ENCODE results near the gene NTRK2. TPM values are rescaled to one million over a fixed set of nuclear protein-coding genes. Genes with fewer than 3 reads are reported as not detected.

The NTRK2 gene
- total and polyA plus RNA-seq, 10 of the 15 experiments (the other 5 are each of a cell fraction or from before 2014, with no cell fraction given) = 0.42 to 4.6 (median 0.65) TPM

DNA sequence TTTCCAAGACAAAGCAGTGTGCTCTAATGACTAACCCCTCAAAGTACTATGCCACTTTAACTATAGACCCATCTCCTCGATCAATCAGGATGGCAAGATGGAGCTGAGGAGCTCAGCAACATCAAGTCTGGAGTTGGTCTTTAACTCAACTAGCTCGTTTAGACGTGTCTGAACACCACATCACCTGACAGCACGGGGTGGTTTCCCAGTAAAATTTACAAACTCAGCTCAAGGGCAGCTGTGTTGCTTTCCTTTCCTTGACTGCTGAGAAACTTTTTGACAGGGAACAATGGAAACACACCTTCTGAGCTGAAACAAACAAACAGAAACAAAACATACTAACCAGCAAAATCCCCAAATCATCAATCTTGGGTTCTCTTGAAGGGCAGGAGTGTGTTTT lies 202.5 kb downstream of the NTRK2 start:
- no peak overlapping the region for H3K27ac ChIP-seq (ENCODE audit: control insufficient read depth, insufficient read depth)
- ChIA-PET SMC1A (ENCODE audit: uncharacterized antibody, unreplicated experiment) (interaction anchor here (0.9 to 2.1 kb wide), 3 partner anchors 10 to 14 kb away, joined by 3 to 4 read pairs (median 4); no protein-coding TSS in a partner anchor), CTCF (interaction anchor here (1.0 kb wide), 1 partner anchor 186 kb away, joined by 3 read pairs; no protein-coding TSS in a partner anchor), POLR2A (interaction anchor here (0.5 kb wide), 1 partner anchor 739 kb away, joined by 3 read pairs; no protein-coding TSS in a partner anchor), RAD21 (ENCODE audit: unreplicated experiment) (no interaction called here)
- no peak overlapping the region for H3K4me2 ChIP-seq (ENCODE audit: control insufficient read depth, insufficient read depth)
- no peaks in the 10 kb centered on the region for H3K9me3 ChIP-seq (replicated peaks; ENCODE audit: control insufficient read depth, insufficient read depth, low read length)
- H4K20me1 ChIP-seq (ENCODE audit: control insufficient read depth, insufficient read depth) = no peaks in the 10 kb centered on the region
- 29% methylated on average over 4 of the region's 4 CpGs for WGBS (ENCODE audit: insufficient coverage, insufficient replicate concordance, low lambda C conversion rate, missing lambda C conversion rate)
- no peak for FAIRE-seq
- H2AFZ ChIP-seq (ENCODE audit: control insufficient read depth, low read depth, low read length) = no peak overlapping the region
- H3K36me3 ChIP-seq (ENCODE audit: control insufficient read depth in 2 of 2, insufficient read depth in 2 of 2, low read length in 1 of 2) = no peaks in the 10 kb centered on the region
- TF ChIP-seq NFYA (IDR thresholded peaks at IDR 0.05; ENCODE audit: borderline replicate concordance, low read depth, low read length) (no peak), RAD51 (IDR thresholded peaks at IDR 0.05) (no peak), TCF12 (IDR thresholded peaks at IDR 0.05; ENCODE audit: low read depth, low read length) (no peak), EGR1 (IDR thresholded peaks at IDR 0.05; ENCODE audit: borderline replicate concordance in 1 of 2, low read depth in 2 of 2, low read length in 2 of 2) (no peak), TARDBP (IDR thresholded peaks at IDR 0.05; ENCODE audit: borderline replicate concordance) (no peak), JUND (IDR thresholded peaks at IDR 0.05; ENCODE audit: low read depth, low read length) (no peak), CREB1 (IDR thresholded peaks at IDR 0.05; ENCODE audit: low read depth) (no peak), HDGF (IDR thresholded peaks at IDR 0.05) (no peak), SMC3 (IDR thresholded peaks at IDR 0.05; ENCODE audit: borderline replicate concordance, low read length) (no peak), RAD21 (IDR thresholded peaks at IDR 0.05; ENCODE audit: insufficient read depth, low read depth, low read length) (no peak)
- TF ChIP-seq, protein P1, sequence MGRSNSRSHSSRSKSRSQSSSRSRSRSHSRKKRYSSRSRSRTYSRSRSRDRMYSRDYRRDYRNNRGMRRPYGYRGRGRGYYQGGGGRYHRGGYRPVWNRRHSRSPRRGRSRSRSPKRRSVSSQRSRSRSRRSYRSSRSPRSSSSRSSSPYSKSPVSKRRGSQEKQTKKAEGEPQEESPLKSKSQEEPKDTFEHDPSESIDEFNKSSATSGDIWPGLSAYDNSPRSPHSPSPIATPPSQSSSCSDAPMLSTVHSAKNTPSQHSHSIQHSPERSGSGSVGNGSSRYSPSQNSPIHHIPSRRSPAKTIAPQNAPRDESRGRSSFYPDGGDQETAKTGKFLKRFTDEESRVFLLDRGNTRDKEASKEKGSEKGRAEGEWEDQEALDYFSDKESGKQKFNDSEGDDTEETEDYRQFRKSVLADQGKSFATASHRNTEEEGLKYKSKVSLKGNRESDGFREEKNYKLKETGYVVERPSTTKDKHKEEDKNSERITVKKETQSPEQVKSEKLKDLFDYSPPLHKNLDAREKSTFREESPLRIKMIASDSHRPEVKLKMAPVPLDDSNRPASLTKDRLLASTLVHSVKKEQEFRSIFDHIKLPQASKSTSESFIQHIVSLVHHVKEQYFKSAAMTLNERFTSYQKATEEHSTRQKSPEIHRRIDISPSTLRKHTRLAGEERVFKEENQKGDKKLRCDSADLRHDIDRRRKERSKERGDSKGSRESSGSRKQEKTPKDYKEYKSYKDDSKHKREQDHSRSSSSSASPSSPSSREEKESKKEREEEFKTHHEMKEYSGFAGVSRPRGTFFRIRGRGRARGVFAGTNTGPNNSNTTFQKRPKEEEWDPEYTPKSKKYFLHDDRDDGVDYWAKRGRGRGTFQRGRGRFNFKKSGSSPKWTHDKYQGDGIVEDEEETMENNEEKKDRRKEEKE (IDR thresholded peaks at IDR 0.05) = no peak
- TF ChIP-seq, protein P2, sequence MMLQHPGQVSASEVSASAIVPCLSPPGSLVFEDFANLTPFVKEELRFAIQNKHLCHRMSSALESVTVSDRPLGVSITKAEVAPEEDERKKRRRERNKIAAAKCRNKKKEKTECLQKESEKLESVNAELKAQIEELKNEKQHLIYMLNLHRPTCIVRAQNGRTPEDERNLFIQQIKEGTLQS (IDR thresholded peaks at IDR 0.05; ENCODE audit: borderline replicate concordance, extremely low read depth, low read depth, low read length) = no peak
- TF ChIP-seq, protein P3, sequence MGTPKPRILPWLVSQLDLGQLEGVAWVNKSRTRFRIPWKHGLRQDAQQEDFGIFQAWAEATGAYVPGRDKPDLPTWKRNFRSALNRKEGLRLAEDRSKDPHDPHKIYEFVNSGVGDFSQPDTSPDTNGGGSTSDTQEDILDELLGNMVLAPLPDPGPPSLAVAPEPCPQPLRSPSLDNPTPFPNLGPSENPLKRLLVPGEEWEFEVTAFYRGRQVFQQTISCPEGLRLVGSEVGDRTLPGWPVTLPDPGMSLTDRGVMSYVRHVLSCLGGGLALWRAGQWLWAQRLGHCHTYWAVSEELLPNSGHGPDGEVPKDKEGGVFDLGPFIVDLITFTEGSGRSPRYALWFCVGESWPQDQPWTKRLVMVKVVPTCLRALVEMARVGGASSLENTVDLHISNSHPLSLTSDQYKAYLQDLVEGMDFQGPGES (IDR thresholded peaks at IDR 0.05) = no peak
- ATAC-seq = no peak
- intact Hi-C loops (cut with micrococcal nuclease; ENCODE audit: unreplicated experiment) = no loop called here
- H3K4me3 ChIP-seq = no peak overlapping the region
- no peaks in the 10 kb centered on the region for H3K27me3 ChIP-seq (replicated peaks in 1 of 2; ENCODE audit: control insufficient read depth in 2 of 2, insufficient read depth in 2 of 2, low read length in 1 of 2)
- no peak overlapping the region for H3K9ac ChIP-seq (ENCODE audit: control insufficient read depth, insufficient read depth, low read length)
- in situ Hi-C loops (cut with MboI) = no loop called here
- no peak for DNase-seq (ENCODE audit: low read depth, low spot score)
- BruUV-seq (replicated peaks) = no TSS peak
- no peaks in the 10 kb centered on the region for H3K4me1 ChIP-seq (ENCODE audit: control insufficient read depth, insufficient read depth, low read length)
- H3K79me2 ChIP-seq (ENCODE audit: control insufficient read depth, insufficient read depth, low read length) = no peaks in the 10 kb centered on the region
